H1 (cell line): ENCODE measurements around the gene SMG5. TPM values are rescaled to one million over a fixed set of nuclear protein-coding genes. Genes with fewer than 3 reads are reported as not detected.
A peak's percentile ranks its signal among the peaks of the same experiment; 100 is the strongest.

Experiments used
- CTCF ChIA-PET: fragments of 300-600 bp; sonication (Branson Sonifier 250); formaldehyde crosslinking; loops from one replicate; lab custom pipeline; 2021; ENCODE audit not compliant: partially characterized antibody; lab: Charles Lee
- POLR2A ChIA-PET: fragments of 300-600 bp; sonication (Branson Sonifier 250); formaldehyde crosslinking; loops from one replicate; lab custom pipeline; 2021; ENCODE audit warnings: inconsistent platforms; ENCODE audit not compliant: partially characterized antibody; lab: Charles Lee
- DNase-seq, 2 experiments: peaks; one replicate each; pipeline versions ENCODE4 v3.0.0 to v3.0.0-alpha.2; 2010 to 2022; ENCODE audit warnings: low spot score in 2 of 2, low read depth in 1 of 2, mixed read lengths in 1 of 2
- FAIRE-seq: peaks from 2 replicates; lab custom pipeline; 2011; peaks lifted over from hg19 to GRCh38; lab: Jason Lieb, UNC
- H2AFZ ChIP-seq: 2 replicates; pipeline ENCODE4 v1.8.1; 2012; ENCODE audit warnings: low read length, inconsistent platforms
- H2AK5ac ChIP-seq: 2 replicates; pipeline ENCODE4 v1.6.1; 2013; ENCODE audit warnings: low read depth, low read length
- H2BK120ac ChIP-seq: replicated peaks from 2 replicates; pipeline ENCODE3; 2013; ENCODE audit warnings: low read depth, low read length, inconsistent platforms
- H2BK12ac ChIP-seq: 2 replicates; pipeline ENCODE4 v1.6.1; 2013; ENCODE audit warnings: low read depth, low read length
- H2BK15ac ChIP-seq: 2 replicates; pipeline ENCODE4 v1.6.1; 2013; ENCODE audit warnings: low read length
- H2BK20ac ChIP-seq: 2 replicates; pipeline ENCODE4 v1.6.1; 2013; ENCODE audit warnings: low read length
- H2BK5ac ChIP-seq: 2 replicates; pipeline ENCODE4 v1.6.1; 2013; ENCODE audit warnings: low read depth, low read length
- H3K14ac ChIP-seq: 2 replicates; pipeline ENCODE4 v1.6.1; 2013; ENCODE audit warnings: inconsistent platforms; ENCODE audit not compliant: insufficient read length
- H3K18ac ChIP-seq: 2 replicates; pipeline ENCODE4 v1.6.1; 2013; ENCODE audit warnings: low read length; ENCODE audit errors: extremely low read depth
- H3K23ac ChIP-seq: 2 replicates; pipeline ENCODE4 v1.6.1; 2013; ENCODE audit warnings: inconsistent platforms; ENCODE audit not compliant: insufficient read length
- H3K23me2 ChIP-seq: 2 replicates; pipeline ENCODE4 v1.6.1; 2013; ENCODE audit warnings: low read depth, low read length
- H3K27ac ChIP-seq: 2 replicates; pipeline ENCODE4 v1.6.1; 2011; ENCODE audit warnings: low read depth, low read length, inconsistent platforms
- H3K27me3 ChIP-seq, 4 experiments: replicated peaks in 1 of 4; 1 replicate in 1 of 4; 2 replicates in 3 of 4; pipeline versions ENCODE4 v1.6.1 to v1.8.1; 2011 to 2013; ENCODE audit warnings: low read length in 3 of 4, mild to moderate bottlenecking in 3 of 4, inconsistent platforms in 2 of 4, mixed read lengths in 2 of 4, moderate library complexity in 1 of 4; ENCODE audit not compliant: control insufficient read depth in 3 of 4, insufficient read depth in 3 of 4; ENCODE audit errors: extremely low read depth in 1 of 4
- H3K36me3 ChIP-seq, 4 experiments: 2 replicates each; pipeline versions ENCODE4 v1.6.1 to v1.8.1; 2011 to 2013; ENCODE audit warnings: mild to moderate bottlenecking in 4 of 4, low read length in 3 of 4, moderate library complexity in 2 of 4, control low read depth in 1 of 4, inconsistent platforms in 1 of 4; ENCODE audit not compliant: insufficient read depth in 4 of 4, control insufficient read depth in 2 of 4
- H3K4ac ChIP-seq: replicated peaks from 2 replicates; pipeline ENCODE3; 2013; ENCODE audit warnings: low read length, low read depth, mixed read lengths, inconsistent platforms; ENCODE audit not compliant: insufficient read length
- H3K4me1 ChIP-seq, 4 experiments: replicated peaks in 1 of 4; 1 replicate in 1 of 4; 2 replicates in 3 of 4; pipeline versions ENCODE4 v1.6.1 to v1.8.1; 2011 to 2013; ENCODE audit warnings: low read length in 3 of 4, inconsistent platforms in 2 of 4, mixed read lengths in 1 of 4; ENCODE audit not compliant: insufficient read depth in 4 of 4, control insufficient read depth in 3 of 4
- H3K4me2 ChIP-seq, 2 experiments: 2 replicates each; pipeline versions ENCODE4 v1.6.1 to v1.8.1; 2011 to 2013; ENCODE audit warnings: low read depth in 2 of 2, low read length in 2 of 2, control low read depth in 1 of 2, inconsistent platforms in 1 of 2, mild to moderate bottlenecking in 1 of 2; ENCODE audit not compliant: insufficient read depth in 1 of 2
- H3K4me3 ChIP-seq, 4 experiments: fragments of 200-600, 300-600 bp in 1 of 4; sonication (generic), shearing (Covaris generic), sonication (Bioruptor Twin) in 1 of 4; 2 replicates each; pipeline versions ENCODE4 v1.5.1 to v1.8.1; 2011 to 2016; ENCODE audit warnings: low read length in 4 of 4, low read depth in 3 of 4, control low read depth in 2 of 4, inconsistent platforms in 2 of 4, mild to moderate bottlenecking in 2 of 4, mixed read lengths in 1 of 4, moderate library complexity in 1 of 4; ENCODE audit not compliant: insufficient read depth in 2 of 4; ENCODE audit errors: extremely low read depth in 1 of 4
- H3K56ac ChIP-seq: replicated peaks from 2 replicates; pipeline ENCODE3; 2013; ENCODE audit warnings: low read depth, mild to moderate bottlenecking, mixed read lengths, low read length, inconsistent platforms; ENCODE audit not compliant: insufficient read length
- H3K79me1 ChIP-seq: 2 replicates; pipeline ENCODE4 v1.6.1; 2013; ENCODE audit warnings: low read depth, low read length, control low read depth
- H3K79me2 ChIP-seq, 2 experiments: 2 replicates each; pipeline versions ENCODE4 v1.6.1 to v1.8.1; 2012 to 2013; ENCODE audit warnings: low read length in 2 of 2, mild to moderate bottlenecking in 2 of 2, inconsistent platforms in 1 of 2; ENCODE audit not compliant: insufficient read depth in 2 of 2, control insufficient read depth in 1 of 2
- H3K9ac ChIP-seq, 4 experiments: replicated peaks in 1 of 4; 1 replicate in 1 of 4; 2 replicates in 3 of 4; pipeline versions ENCODE4 v1.6.1 to v1.8.1; 2011 to 2013; ENCODE audit warnings: low read depth in 3 of 4, low read length in 3 of 4, control low read depth in 2 of 4, mild to moderate bottlenecking in 2 of 4, moderate library complexity in 2 of 4, inconsistent platforms in 1 of 4; ENCODE audit errors: extremely low read depth in 1 of 4
- H3K9me3 ChIP-seq, 2 experiments: 2 replicates each; pipeline versions ENCODE4 v1.6.1 to v1.8.1; 2012 to 2013; ENCODE audit warnings: mild to moderate bottlenecking in 2 of 2, moderate library complexity in 2 of 2, control low read depth in 1 of 2, inconsistent platforms in 1 of 2, low read depth in 1 of 2, low read length in 1 of 2, mixed read lengths in 1 of 2; ENCODE audit not compliant: insufficient read depth in 2 of 2
- H4K20me1 ChIP-seq, 2 experiments: replicated peaks in 1 of 2; 2 replicates each; pipeline versions ENCODE3 to v1.8.1; 2011 to 2013; ENCODE audit warnings: inconsistent platforms in 2 of 2, low read length in 2 of 2, mild to moderate bottlenecking in 1 of 2; ENCODE audit not compliant: insufficient read depth in 2 of 2, control insufficient read depth in 1 of 2
- H4K5ac ChIP-seq: 2 replicates; pipeline ENCODE4 v1.6.1; 2013; ENCODE audit warnings: low read length, low read depth, mixed read lengths, inconsistent platforms; ENCODE audit not compliant: insufficient read length
- H4K8ac ChIP-seq: 2 replicates; pipeline ENCODE4 v1.8.0; 2013; ENCODE audit warnings: mild to moderate bottlenecking, moderate library complexity, low read length, inconsistent platforms; ENCODE audit not compliant: insufficient read depth; ENCODE audit errors: extremely low read depth
- H4K91ac ChIP-seq: replicated peaks from 2 replicates; pipeline ENCODE3; 2013; ENCODE audit warnings: low read length, mixed read lengths, inconsistent platforms; ENCODE audit not compliant: insufficient read length
- POLR2AphosphoS5 ChIP-seq: IDR thresholded peaks from 2 replicates; pipeline ENCODE4 v1.6.1; 2011; ENCODE audit warnings: low read depth, low read length
- WGBS, 2 experiments: shearing (Covaris generic) in 1 of 2; methylation state at CpG; one replicate each; pipeline versions ENCODE4 v1.1.6 to v1.1.7; 2013 to 2015; ENCODE audit warnings: low lambda C conversion rate in 2 of 2, mixed read lengths in 2 of 2, inconsistent platforms in 1 of 2, low coverage in 1 of 2, missing lambda C conversion rate in 1 of 2; ENCODE audit not compliant: insufficient replicate concordance in 2 of 2, insufficient coverage in 1 of 2, insufficient read length in 1 of 2; ENCODE audit errors: extremely low coverage in 1 of 2, missing lambda C conversion rate in 1 of 2; 5-methylcytosine and 5-hydroxymethylcytosine counted together
- polyA plus RNA-seq, 7 experiments: library from polyadenylated mRNA; depleted of rRNA in 3 of 7; stranded (reverse) in 5 of 7; unstranded in 2 of 7; fragments of >200 nt in 5 of 7; fragments of 200-250 nt in 2 of 7; gene quantifications; 1 replicate in 5 of 7; 2 replicates in 1 of 7; 4 replicates in 1 of 7; pipeline versions ENCODE4 v1.2.1 to v1.2.3, GENCODE V29; 2011 to 2013; ENCODE audit warnings: missing spikeins in 2 of 7, mixed read lengths in 2 of 7
- total RNA-seq: library from RNA; stranded (reverse); fragmentation: NEBNext Ultra II Directional; extraction: Animal tissue kit (Norgen Biotek cat#: 25700); gene quantifications from 2 replicates; pipeline ENCODE4 v1.2.1, GENCODE V29; 2021
- TF ChIP-seq, protein P1 (sequence below): IDR thresholded peaks from 2 replicates; pipeline ENCODE4 v1.6.1; 2012; ENCODE audit warnings: low read length, inconsistent platforms

SMG5 gene
- total and polyA plus RNA-seq, 2 of the 8 experiments (the other 6 are each of a cell fraction or from before 2014, with no cell fraction given): 32.7 to 98.0 TPM

DNA sequence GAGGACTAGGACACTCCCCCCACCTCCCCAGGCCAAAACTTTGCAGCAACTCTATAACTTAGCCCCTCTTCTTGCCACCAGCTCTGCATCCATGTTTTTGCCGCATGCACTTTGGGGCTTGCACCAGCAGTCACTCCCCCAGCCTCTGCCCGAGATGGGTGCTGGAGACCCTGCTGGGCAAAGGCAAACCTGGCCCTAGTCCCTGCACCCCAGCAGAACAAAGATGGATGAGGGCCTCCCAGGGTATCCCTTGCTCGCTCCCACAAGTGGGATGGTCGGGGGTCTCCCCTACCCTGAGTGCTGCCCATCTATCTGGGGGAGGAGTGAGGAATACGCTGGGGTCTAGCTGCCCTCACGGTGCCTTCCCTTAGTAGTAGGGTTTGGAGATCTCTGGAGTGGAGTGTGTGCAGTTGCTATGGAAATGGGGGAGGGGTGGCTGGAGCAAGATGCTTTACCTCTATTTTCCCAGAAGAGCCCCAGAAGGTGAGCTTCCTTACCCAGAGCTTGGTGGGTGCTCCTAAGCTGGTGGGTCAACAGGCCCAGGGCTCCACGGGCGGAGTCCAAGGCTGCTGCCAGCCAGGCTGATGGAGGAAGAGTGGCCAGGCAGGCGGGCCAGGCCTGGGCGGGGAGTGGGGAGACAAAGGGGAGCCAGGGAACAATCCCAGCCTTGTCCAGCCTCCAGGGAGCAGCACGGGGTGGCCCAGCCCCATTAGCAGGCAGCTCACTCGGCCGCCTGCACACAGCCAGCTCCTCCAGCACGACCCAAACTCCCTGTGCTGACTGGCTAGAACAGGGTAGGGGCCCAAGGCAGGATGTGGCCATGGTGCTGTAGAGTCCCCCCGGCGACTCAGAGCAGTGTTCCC is 34.9 kb downstream of the SMG5 start, which contains the start of gene PAQR6:
PAQR6 (minus strand) TSS at position 597 of the 863 bp plus-strand sequence. CDS start 1,325 bp downstream, outside the sequence.
- Histone ChIP-seq H2AK5ac (no peak within 1 kb of the TSS; the same call in 1 of the 2 replicates), H3K36me3 (peaks cover 19 to 38% (median 27%) of the 10 kb centered on the region in 4 experiments), H3K23ac (no peak within 1 kb of the TSS), H2BK15ac (no peak within 1 kb of the TSS), H4K91ac (no peak within 1 kb of the TSS), H3K9ac (no peak within 1 kb of the TSS), H3K56ac (no peak within 1 kb of the TSS), H2AFZ (no peak within 1 kb of the TSS), H3K4me3 (no peak within 1 kb of the TSS), H3K23me2 (no peaks in the 10 kb centered on the region), H4K20me1 (peaks cover 0 to 5% of the 10 kb centered on the region in 2 experiments), H2BK120ac (no peak within 1 kb of the TSS), H3K14ac (no peak within 1 kb of the TSS), H4K8ac (peak within 1 kb of the TSS; percentile 58), H2BK12ac (no peak within 1 kb of the TSS), H2BK5ac (no peak within 1 kb of the TSS), H3K27ac (peak within 1 kb of the TSS; percentile 8; the same call in 1 of the 2 replicates), H4K5ac (peak within 1 kb of the TSS; percentile 25), H3K79me1 (no peaks in the 10 kb centered on the region), H3K79me2 (no peaks in the 10 kb centered on the region), H3K9me3 (no peaks in the 10 kb centered on the region), H2BK20ac (0 out of 2 replicates have a peak within 1 kb of the TSS, but pooled peaks have one; percentile 61), H3K18ac (peak within 1 kb of the TSS; percentile 38; the same call in 1 of the 2 replicates), H3K27me3 (no peaks in the 10 kb centered on the region), H3K4ac (no peak within 1 kb of the TSS), H3K4me2 (peak within 1 kb of the TSS in 1 of 2 experiments; percentile 17; a peak in 1 of 4 replicates), H3K4me1 (peaks cover 0 to 16% (median 9%) of the 10 kb centered on the region in 4 experiments)
- DNase-seq (peak in 1 of 2 experiments; percentile 64), FAIRE-seq (no peak)
- WGBS, 2 experiments: 86% methylated on average over 16 of the region's 16 CpGs; no CpG with 5 or more reads in 1 of the 2 experiments
- ChIA-PET POLR2A (interaction anchor here (0.6 to 11.8 kb wide), 21 partner anchors 9 to 198 kb away, joined by 3 to 102 read pairs (median 4); partner anchors contain the start of genes PMF1, SMG5 and TMEM79), CTCF (interaction anchor here (0.7 to 47.2 kb wide), 11 partner anchors 9 to 151 kb away, joined by 3 to 1265 read pairs (median 4); partner anchors contain the start of gene SEMA4A)
- TF ChIP-seq POLR2AphosphoS5: peak; percentile 53; the same call in 1 of the 2 replicates
- TF ChIP-seq, protein P1, sequence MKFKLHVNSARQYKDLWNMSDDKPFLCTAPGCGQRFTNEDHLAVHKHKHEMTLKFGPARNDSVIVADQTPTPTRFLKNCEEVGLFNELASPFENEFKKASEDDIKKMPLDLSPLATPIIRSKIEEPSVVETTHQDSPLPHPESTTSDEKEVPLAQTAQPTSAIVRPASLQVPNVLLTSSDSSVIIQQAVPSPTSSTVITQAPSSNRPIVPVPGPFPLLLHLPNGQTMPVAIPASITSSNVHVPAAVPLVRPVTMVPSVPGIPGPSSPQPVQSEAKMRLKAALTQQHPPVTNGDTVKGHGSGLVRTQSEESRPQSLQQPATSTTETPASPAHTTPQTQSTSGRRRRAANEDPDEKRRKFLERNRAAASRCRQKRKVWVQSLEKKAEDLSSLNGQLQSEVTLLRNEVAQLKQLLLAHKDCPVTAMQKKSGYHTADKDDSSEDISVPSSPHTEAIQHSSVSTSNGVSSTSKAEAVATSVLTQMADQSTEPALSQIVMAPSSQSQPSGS: no peak
